Smooth muscle cell (in vitro differentiated cells): ENCODE measurements around the gene MAGI2. TPM values are rescaled to one million over a fixed set of nuclear protein-coding genes. Genes with fewer than 3 reads are reported as not detected.

ENCODE experiments used
- DNase-seq: peaks from one replicate; lab custom pipeline; 2025; ENCODE audit not compliant: unreplicated experiment; lab: John Stamatoyannopoulos, UW
- H2AFZ ChIP-seq: fragments of 200-600 bp; sonication (generic); 2 replicates; pipeline ENCODE4 v1.6.0; 2016; ENCODE audit warnings: antibody characterized with exemption, low read depth, mild to moderate bottlenecking
- H3F3A ChIP-seq: fragments of 200-600 bp; sonication (generic); 2 replicates; pipeline ENCODE4 v1.6.0; 2017; ENCODE audit warnings: antibody characterized with exemption, low read depth
- H3K27ac ChIP-seq: fragments of 200-600 bp; sonication (generic); 2 replicates; pipeline ENCODE4 v1.5.1; 2016; ENCODE audit warnings: low read depth, mild to moderate bottlenecking
- H3K27me3 ChIP-seq: fragments of 200-600 bp; sonication (generic); 2 replicates; pipeline ENCODE4 v1.6.1; 2016; ENCODE audit warnings: low read depth, mild to moderate bottlenecking
- H3K36me3 ChIP-seq: fragments of 200-600 bp; sonication (generic); 2 replicates; pipeline ENCODE4 v1.5.1; 2016; ENCODE audit warnings: low read depth
- H3K4me1 ChIP-seq: fragments of 200-600 bp; sonication (generic); 2 replicates; pipeline ENCODE4 v1.5.1; 2016; ENCODE audit warnings: low read depth
- H3K4me2 ChIP-seq: fragments of 200-600 bp; sonication (generic); 2 replicates; pipeline ENCODE4 v1.6.0; 2016; ENCODE audit warnings: mild to moderate bottlenecking
- H3K4me3 ChIP-seq: fragments of 200-600 bp; sonication (generic); 2 replicates; pipeline ENCODE4 v1.5.1; 2016; ENCODE audit warnings: mild to moderate bottlenecking
- H3K79me2 ChIP-seq: fragments of 200-600 bp; sonication (generic); 2 replicates; pipeline ENCODE4 v1.6.0; 2016; ENCODE audit warnings: low read depth, mild to moderate bottlenecking
- H3K9ac ChIP-seq: fragments of 200-600 bp; sonication (generic); 2 replicates; pipeline ENCODE4 v1.6.0; 2016; ENCODE audit warnings: low read depth
- H3K9me3 ChIP-seq: fragments of 200-600 bp; sonication (generic); replicated peaks from 2 replicates; pipeline ENCODE4 v1.5.1; 2016; ENCODE audit warnings: low read depth
- H4K20me1 ChIP-seq: fragments of 200-600 bp; sonication (generic); 2 replicates; pipeline ENCODE4 v1.6.0; 2016; ENCODE audit warnings: low read depth
- WGBS: methylation state at CpG from one replicate; pipeline ENCODE4 v1.1.7; 2016; ENCODE audit warnings: low lambda C conversion rate; 5-methylcytosine and 5-hydroxymethylcytosine counted together
- polyA plus RNA-seq: library from polyadenylated mRNA; unstranded; fragments of >200 nt; fragmentation: Nextera tagmentation; extraction: Ambion mirVana; gene quantifications from 2 replicates; pipeline ENCODE4 v1.2.1, GENCODE V29; 2016
- total RNA-seq: library from RNA; depleted of rRNA; stranded (reverse); fragments of >200 nt; gene quantifications from 2 replicates; pipeline ENCODE4 v1.2.3, GENCODE V29; 2014
- TF ChIP-seq, protein P1 (sequence below): fragments of 200-600 bp; sonication (generic); IDR thresholded peaks from 2 replicates; pipeline ENCODE4 v1.5.1; 2017; ENCODE audit warnings: borderline replicate concordance, mild to moderate bottlenecking, antibody characterized with exemption; ENCODE audit not compliant: insufficient read depth, poor library complexity, severe bottlenecking

Gene MAGI2
- total and polyA plus RNA-seq, 2 experiments from 2014 or later = 3.4 to 10.7 TPM

DNA sequence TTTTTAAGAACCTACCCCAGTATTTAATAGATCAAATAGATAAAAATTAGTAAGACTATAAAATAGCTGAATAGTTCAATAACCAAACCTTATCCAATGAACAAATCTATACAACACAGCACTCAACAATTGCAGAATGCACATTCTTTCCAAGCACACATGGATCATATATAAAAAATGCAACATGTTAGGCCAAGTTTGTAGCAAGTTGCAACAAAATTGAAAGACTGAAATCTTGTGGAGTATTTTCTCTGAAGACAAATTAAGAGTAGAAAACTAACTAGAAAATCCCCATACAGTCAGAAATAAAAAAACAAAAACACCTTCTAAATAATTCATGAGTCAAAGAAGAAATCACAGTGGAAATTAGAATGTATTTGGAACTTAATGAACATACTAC lies 1337.6 kb downstream of the MAGI2 start:
- Histone ChIP-seq H3K4me1 (peaks cover 7% of the 10 kb centered on the region), H3K9ac (no peak overlapping the region), H3K27me3 (peaks cover 6% of the 10 kb centered on the region), H4K20me1 (no peaks in the 10 kb centered on the region), H3K9me3 (no peaks in the 10 kb centered on the region), H2AFZ (no peak overlapping the region), H3K36me3 (no peaks in the 10 kb centered on the region), H3F3A (no peaks in the 10 kb centered on the region), H3K4me2 (no peak overlapping the region), H3K4me3 (no peak overlapping the region), H3K79me2 (no peaks in the 10 kb centered on the region), H3K27ac (no peak overlapping the region)
- no peak for DNase-seq
- TF ChIP-seq, protein P1, sequence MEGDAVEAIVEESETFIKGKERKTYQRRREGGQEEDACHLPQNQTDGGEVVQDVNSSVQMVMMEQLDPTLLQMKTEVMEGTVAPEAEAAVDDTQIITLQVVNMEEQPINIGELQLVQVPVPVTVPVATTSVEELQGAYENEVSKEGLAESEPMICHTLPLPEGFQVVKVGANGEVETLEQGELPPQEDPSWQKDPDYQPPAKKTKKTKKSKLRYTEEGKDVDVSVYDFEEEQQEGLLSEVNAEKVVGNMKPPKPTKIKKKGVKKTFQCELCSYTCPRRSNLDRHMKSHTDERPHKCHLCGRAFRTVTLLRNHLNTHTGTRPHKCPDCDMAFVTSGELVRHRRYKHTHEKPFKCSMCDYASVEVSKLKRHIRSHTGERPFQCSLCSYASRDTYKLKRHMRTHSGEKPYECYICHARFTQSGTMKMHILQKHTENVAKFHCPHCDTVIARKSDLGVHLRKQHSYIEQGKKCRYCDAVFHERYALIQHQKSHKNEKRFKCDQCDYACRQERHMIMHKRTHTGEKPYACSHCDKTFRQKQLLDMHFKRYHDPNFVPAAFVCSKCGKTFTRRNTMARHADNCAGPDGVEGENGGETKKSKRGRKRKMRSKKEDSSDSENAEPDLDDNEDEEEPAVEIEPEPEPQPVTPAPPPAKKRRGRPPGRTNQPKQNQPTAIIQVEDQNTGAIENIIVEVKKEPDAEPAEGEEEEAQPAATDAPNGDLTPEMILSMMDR = no peak

DNA sequence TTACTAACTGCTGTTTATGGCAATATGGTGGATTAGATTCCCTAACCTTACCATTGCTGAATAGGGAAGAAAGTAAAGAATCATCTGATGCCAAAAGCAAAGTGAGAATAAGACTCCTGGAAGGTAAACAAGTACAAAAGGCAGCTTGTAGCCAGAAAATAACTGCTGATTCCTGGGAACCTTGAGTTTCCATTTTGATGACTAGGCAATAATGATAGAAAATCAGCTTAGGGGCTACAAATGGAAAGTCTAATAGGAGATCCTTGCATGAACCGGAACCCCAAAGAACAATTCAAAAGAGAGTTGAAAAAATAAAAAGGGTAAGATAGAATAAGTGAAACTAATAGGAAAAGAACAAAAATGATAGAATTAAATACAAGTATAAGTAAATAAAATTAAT lies 1338.5 kb downstream of the MAGI2 start:
- no peaks in the 10 kb centered on the region for H3K79me2 ChIP-seq
- no peaks in the 10 kb centered on the region for H3K9me3 ChIP-seq
- H3K4me3 ChIP-seq = no peak overlapping the region
- H3F3A ChIP-seq = no peaks in the 10 kb centered on the region
- no peak overlapping the region for H3K4me2 ChIP-seq
- TF ChIP-seq, protein P1 = no peak
- no peaks in the 10 kb centered on the region for H3K36me3 ChIP-seq
- peaks cover 7% of the 10 kb centered on the region for H3K4me1 ChIP-seq
- no peak overlapping the region for H3K27ac ChIP-seq
- DNase-seq = no peak
- no peak overlapping the region for H2AFZ ChIP-seq
- H3K9ac ChIP-seq = no peak overlapping the region
- H3K27me3 ChIP-seq = peaks cover 6% of the 10 kb centered on the region
- no peaks in the 10 kb centered on the region for H4K20me1 ChIP-seq
- 93% methylated on average over 1 of the region's 1 CpG for WGBS

DNA sequence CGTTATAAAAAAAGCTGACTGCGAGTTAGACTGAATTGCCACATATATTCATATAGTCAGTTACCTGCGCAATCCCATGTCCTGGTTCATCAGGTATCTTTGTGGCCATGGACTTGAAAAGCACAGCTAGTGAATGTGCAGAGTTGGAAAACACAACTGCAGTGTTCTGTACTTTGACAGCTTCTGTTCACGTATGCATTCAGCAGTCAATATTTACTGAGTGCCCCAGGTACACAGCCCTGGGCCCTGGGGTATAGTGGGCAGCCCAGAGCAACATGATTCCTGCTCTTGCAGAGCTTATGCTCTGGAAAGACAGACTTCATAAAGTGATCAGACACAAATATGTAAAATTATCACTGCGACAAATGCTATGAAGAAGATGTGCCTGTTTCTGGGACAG lies 1341.0 kb downstream of the MAGI2 start:
- Histone ChIP-seq H3K79me2 (no peaks in the 10 kb centered on the region), H3K9ac (no peak overlapping the region), H3K4me2 (no peak overlapping the region), H3K27me3 (peaks cover 6% of the 10 kb centered on the region), H2AFZ (no peak overlapping the region), H3K27ac (no peak overlapping the region), H3F3A (no peaks in the 10 kb centered on the region), H3K9me3 (no peaks in the 10 kb centered on the region), H3K36me3 (no peaks in the 10 kb centered on the region), H3K4me1 (peaks cover 7% of the 10 kb centered on the region), H4K20me1 (no peaks in the 10 kb centered on the region), H3K4me3 (no peak overlapping the region)
- TF ChIP-seq, protein P1 = no peak
- no peak for DNase-seq
- WGBS = 90% methylated on average over 5 of the region's 5 CpGs

DNA sequence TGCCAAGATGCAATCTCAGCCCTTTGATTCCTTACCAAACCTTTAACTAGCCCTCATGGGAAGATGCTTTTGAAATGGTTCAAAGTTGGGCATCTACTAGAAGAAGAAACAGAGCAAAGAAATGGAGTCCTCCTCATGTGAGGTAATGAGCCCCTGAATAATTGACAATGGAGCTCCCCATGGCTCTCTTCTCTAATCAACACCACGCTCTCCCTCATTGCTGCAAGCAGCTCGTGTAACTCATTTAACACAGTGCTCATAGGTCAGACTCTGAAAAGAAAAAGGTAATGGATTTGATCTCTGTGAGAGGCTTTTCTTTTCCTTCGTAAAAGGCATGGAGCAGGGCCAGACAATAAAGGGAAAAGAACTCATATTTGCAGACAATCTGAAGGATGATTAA lies 1342.1 kb downstream of the MAGI2 start:
- no peak overlapping the region for H2AFZ ChIP-seq
- no peaks in the 10 kb centered on the region for H3K36me3 ChIP-seq
- H3K4me2 ChIP-seq = no peak overlapping the region
- no peaks in the 10 kb centered on the region for H4K20me1 ChIP-seq
- no peak for DNase-seq
- no peak overlapping the region for H3K4me3 ChIP-seq
- no peaks in the 10 kb centered on the region for H3F3A ChIP-seq
- H3K27me3 ChIP-seq = peaks cover 6% of the 10 kb centered on the region
- no peak overlapping the region for H3K27ac ChIP-seq
- peaks cover 7% of the 10 kb centered on the region for H3K4me1 ChIP-seq
- peaks cover 7% of the 10 kb centered on the region for H3K9me3 ChIP-seq
- TF ChIP-seq, protein P1 = no peak
- H3K9ac ChIP-seq = no peak overlapping the region
- WGBS = 63% methylated on average over 3 of the region's 3 CpGs
- no peaks in the 10 kb centered on the region for H3K79me2 ChIP-seq
